Hepatocyte (in vitro differentiated cells): ENCODE data around the gene GHRL. TPM values are rescaled to one million over a fixed set of nuclear protein-coding genes. Genes with fewer than 3 reads are reported as not detected.

Experiments used
- DNase-seq: peaks from one replicate; pipeline ENCODE4 v3.0.0-alpha.2; 2016; ENCODE audit warnings: low spot score
- H2AFZ ChIP-seq: fragments of 200-600 bp; sonication (generic); 2 replicates; pipeline ENCODE4 v1.6.0; 2016; ENCODE audit warnings: antibody characterized with exemption, mild to moderate bottlenecking
- H3K27ac ChIP-seq: fragments of 200-600 bp; sonication (generic); 2 replicates; pipeline ENCODE4 v1.5.1; 2016; ENCODE audit warnings: mild to moderate bottlenecking
- H3K27me3 ChIP-seq: fragments of 200-600 bp; sonication (generic); 2 replicates; pipeline ENCODE4 v1.6.1; 2016
- H3K36me3 ChIP-seq: fragments of 200-600 bp; sonication (generic); replicated peaks from 2 replicates; pipeline ENCODE4 v1.5.1; 2016; ENCODE audit warnings: low read depth; ENCODE audit not compliant: insufficient read depth
- H3K4me1 ChIP-seq: fragments of 200-600 bp; sonication (generic); 2 replicates; pipeline ENCODE4 v1.5.1; 2016; ENCODE audit warnings: mild to moderate bottlenecking, moderate library complexity; ENCODE audit not compliant: insufficient read depth
- H3K4me2 ChIP-seq: fragments of 200-600 bp; sonication (generic); 2 replicates; pipeline ENCODE4 v1.6.0; 2016
- H3K4me3 ChIP-seq: fragments of 200-600 bp; sonication (generic); 2 replicates; pipeline ENCODE4 v1.5.1; 2016; ENCODE audit warnings: mild to moderate bottlenecking
- H3K79me2 ChIP-seq: fragments of 200-600 bp; sonication (generic); 2 replicates; pipeline ENCODE4 v1.6.0; 2017; ENCODE audit warnings: mild to moderate bottlenecking
- H3K9me2 ChIP-seq: fragments of 200-600 bp; sonication (generic); replicated peaks from 2 replicates; pipeline ENCODE4 v1.6.0; 2017; ENCODE audit warnings: mild to moderate bottlenecking; ENCODE audit not compliant: insufficient read depth
- H3K9me3 ChIP-seq: fragments of 200-600 bp; sonication (generic); 2 replicates; pipeline ENCODE4 v1.5.1; 2016; ENCODE audit warnings: low read depth, mild to moderate bottlenecking
- H4K20me1 ChIP-seq: fragments of 200-600 bp; sonication (generic); 2 replicates; pipeline ENCODE4 v1.6.0; 2016; ENCODE audit warnings: mild to moderate bottlenecking; ENCODE audit not compliant: insufficient read depth, poor library complexity, severe bottlenecking
- CTCF ChIP-seq: fragments of 200-600 bp; sonication (generic); IDR thresholded peaks from 2 replicates; pipeline ENCODE4 v1.5.1; 2016; ENCODE audit warnings: antibody characterized with exemption, mild to moderate bottlenecking; ENCODE audit not compliant: poor library complexity
- EZH2 ChIP-seq: fragments of 200-600 bp; sonication (generic); IDR thresholded peaks from 2 replicates; pipeline ENCODE4 v1.6.1; 2016; ENCODE audit warnings: antibody characterized with exemption, mild to moderate bottlenecking, borderline replicate concordance
- EZH2phosphoT487 ChIP-seq: fragments of 200-600 bp; sonication (generic); IDR thresholded peaks from one replicate; pipeline ENCODE4 v1.6.1; 2018; ENCODE audit warnings: antibody characterized with exemption, mild to moderate bottlenecking, low read depth, moderate library complexity; ENCODE audit not compliant: unreplicated experiment, severe bottlenecking
- WGBS: methylation state at CpG from one replicate; pipeline ENCODE4 v1.1.6; 2016; ENCODE audit warnings: low lambda C conversion rate; ENCODE audit errors: missing lambda C conversion rate; 5-methylcytosine and 5-hydroxymethylcytosine counted together
- polyA plus RNA-seq: library from polyadenylated mRNA; unstranded; fragments of >200 nt; fragmentation: Nextera tagmentation; extraction: Ambion mirVana; gene quantifications from 2 replicates; pipeline ENCODE4 v1.2.1, GENCODE V29; 2016
- total RNA-seq: library from RNA; depleted of rRNA; stranded (reverse); fragments of >200 nt; gene quantifications from 2 replicates; pipeline ENCODE4 v1.2.3, GENCODE V29; 2014

The GHRL gene
- total and polyA plus RNA-seq, 2 experiments from 2014 or later: 11.3 to 12.4 TPM

- H3K4me3 ChIP-seq: no peak overlapping the region
- no peaks in the 10 kb centered on the region for H3K79me2 ChIP-seq
- no peak overlapping the region for H3K4me2 ChIP-seq
- H3K27ac ChIP-seq: no peak overlapping the region
- H4K20me1 ChIP-seq: no peaks in the 10 kb centered on the region
- H3K36me3 ChIP-seq: no peaks in the 10 kb centered on the region
- H3K27me3 ChIP-seq: no peaks in the 10 kb centered on the region
- no peak for DNase-seq
- TF ChIP-seq EZH2phosphoT487: no peak
- TF ChIP-seq EZH2: no peak
- no peak for TF ChIP-seq CTCF
- no peaks in the 10 kb centered on the region for H3K9me2 ChIP-seq
- no peak overlapping the region for H2AFZ ChIP-seq
- H3K4me1 ChIP-seq: peaks cover 9% of the 10 kb centered on the region
- H3K9me3 ChIP-seq: no peaks in the 10 kb centered on the region
- 97% methylated on average over 12 of the region's 12 CpGs for WGBS
Measured at GRCh38 chr3:10294030-10294586, 1.4 kb upstream of the GHRL start.

- no peak for DNase-seq
- H3K4me2 ChIP-seq: no peak overlapping the region
- H3K9me3 ChIP-seq: no peaks in the 10 kb centered on the region
- no peaks in the 10 kb centered on the region for H3K9me2 ChIP-seq
- H3K27me3 ChIP-seq: no peaks in the 10 kb centered on the region
- WGBS: 92% methylated on average over 6 of the region's 6 CpGs
- H3K4me3 ChIP-seq: no peak overlapping the region
- peaks cover 9% of the 10 kb centered on the region for H3K4me1 ChIP-seq
- no peak for TF ChIP-seq EZH2
- no peak for TF ChIP-seq CTCF
- TF ChIP-seq EZH2phosphoT487: no peak
- no peak overlapping the region for H2AFZ ChIP-seq
- H3K36me3 ChIP-seq: no peaks in the 10 kb centered on the region
- no peaks in the 10 kb centered on the region for H3K79me2 ChIP-seq
- no peaks in the 10 kb centered on the region for H4K20me1 ChIP-seq
- no peak overlapping the region for H3K27ac ChIP-seq
Measured at GRCh38 chr3:10291641-10292040, 1.1 kb downstream of the GHRL start.

GRCh38 chr3:10290481-10291176 is 2.1 kb downstream of the GHRL start:
- peaks cover 9% of the 10 kb centered on the region for H3K4me1 ChIP-seq
- H3K9me2 ChIP-seq: no peaks in the 10 kb centered on the region
- H3K27ac ChIP-seq: no peak overlapping the region
- no peak overlapping the region for H3K4me3 ChIP-seq
- 91% methylated on average over 18 of the region's 18 CpGs for WGBS
- H3K36me3 ChIP-seq: no peaks in the 10 kb centered on the region
- H3K79me2 ChIP-seq: no peaks in the 10 kb centered on the region
- H3K9me3 ChIP-seq: no peaks in the 10 kb centered on the region
- TF ChIP-seq CTCF: no peak
- no peak for TF ChIP-seq EZH2
- TF ChIP-seq EZH2phosphoT487: no peak
- no peaks in the 10 kb centered on the region for H3K27me3 ChIP-seq
- no peak overlapping the region for H3K4me2 ChIP-seq
- no peaks in the 10 kb centered on the region for H4K20me1 ChIP-seq
- no peak for DNase-seq
- no peak overlapping the region for H2AFZ ChIP-seq
